ENCODE data around the gene MAZ. TPM values are rescaled to one million over a fixed set of nuclear protein-coding genes. Genes with fewer than 3 reads are reported as not detected.

MAZ gene
- total and polyA plus RNA-seq, 2 of the 13 experiments (the other 11 are each of a cell fraction or from before 2014, with no cell fraction given): 203 to 277 TPM

GRCh38 chr16:29805232-29806098 lies 864 bp upstream of the MAZ start (continued):
- TF ChIP-seq MAFK (conservative IDR thresholded peaks at IDR 0.05 in 1 of 2, IDR thresholded peaks at IDR 0.05 in 1 of 2; ENCODE audit: low read length in 2 of 2) (no peak; a peak in 1 of 4 replicates), ZNF773 (CRISPR knock-in tag; IDR thresholded peaks at IDR 0.05; ENCODE audit: borderline replicate concordance) (peak; percentile 91), MED1 (CRISPR knock-in tag; IDR thresholded peaks at IDR 0.05) (peak; percentile 93), SYNCRIP (IDR thresholded peaks at IDR 0.05; ENCODE audit: insufficient read depth, low read depth, low read length) (no peak), ZNF326 (CRISPR knock-in tag; IDR thresholded peaks at IDR 0.05; ENCODE audit: borderline replicate concordance) (peak; percentile 93), ZNF343 (CRISPR knock-in tag; IDR thresholded peaks at IDR 0.05) (peak; percentile 49; the same call in 1 of the 2 replicates), NCOA5 (CRISPR knock-in tag; IDR thresholded peaks at IDR 0.05) (0 out of 2 replicates have a peak, but pooled peaks have one; percentile 49), ZBTB42 (CRISPR knock-in tag; IDR thresholded peaks at IDR 0.05) (peak; percentile 80; the same call in 1 of the 2 replicates), RNF2 (conservative IDR thresholded peaks at IDR 0.05; ENCODE audit: low read depth) (0 out of 2 replicates have a peak, but pooled peaks have one; percentile 39), NR3C1 (CRISPR knock-in tag; IDR thresholded peaks at IDR 0.05) (no peak), HNRNPK (IDR thresholded peaks at IDR 0.05; ENCODE audit: low read depth, low read length, poor library complexity, severe bottlenecking) (peak; percentile 99), ZMYM2 (CRISPR knock-in tag; IDR thresholded peaks at IDR 0.05) (peak; percentile 61; the same call in 1 of the 2 replicates), SALL1 (CRISPR knock-in tag; IDR thresholded peaks at IDR 0.05) (peak; percentile 84), AGO1 (IDR thresholded peaks at IDR 0.05; ENCODE audit: low read depth, low read length, poor library complexity, severe bottlenecking) (peak; percentile 99), SIX1 (CRISPR knock-in tag; IDR thresholded peaks at IDR 0.05; ENCODE audit: borderline replicate concordance) (peak; percentile 65; the same call in 1 of the 2 replicates), ZNF530 (CRISPR knock-in tag; IDR thresholded peaks at IDR 0.05; ENCODE audit: low read depth) (no peak), ZNF501 (CRISPR knock-in tag; IDR thresholded peaks at IDR 0.05) (peak; percentile 96)
- TF ChIP-seq, protein P1, sequence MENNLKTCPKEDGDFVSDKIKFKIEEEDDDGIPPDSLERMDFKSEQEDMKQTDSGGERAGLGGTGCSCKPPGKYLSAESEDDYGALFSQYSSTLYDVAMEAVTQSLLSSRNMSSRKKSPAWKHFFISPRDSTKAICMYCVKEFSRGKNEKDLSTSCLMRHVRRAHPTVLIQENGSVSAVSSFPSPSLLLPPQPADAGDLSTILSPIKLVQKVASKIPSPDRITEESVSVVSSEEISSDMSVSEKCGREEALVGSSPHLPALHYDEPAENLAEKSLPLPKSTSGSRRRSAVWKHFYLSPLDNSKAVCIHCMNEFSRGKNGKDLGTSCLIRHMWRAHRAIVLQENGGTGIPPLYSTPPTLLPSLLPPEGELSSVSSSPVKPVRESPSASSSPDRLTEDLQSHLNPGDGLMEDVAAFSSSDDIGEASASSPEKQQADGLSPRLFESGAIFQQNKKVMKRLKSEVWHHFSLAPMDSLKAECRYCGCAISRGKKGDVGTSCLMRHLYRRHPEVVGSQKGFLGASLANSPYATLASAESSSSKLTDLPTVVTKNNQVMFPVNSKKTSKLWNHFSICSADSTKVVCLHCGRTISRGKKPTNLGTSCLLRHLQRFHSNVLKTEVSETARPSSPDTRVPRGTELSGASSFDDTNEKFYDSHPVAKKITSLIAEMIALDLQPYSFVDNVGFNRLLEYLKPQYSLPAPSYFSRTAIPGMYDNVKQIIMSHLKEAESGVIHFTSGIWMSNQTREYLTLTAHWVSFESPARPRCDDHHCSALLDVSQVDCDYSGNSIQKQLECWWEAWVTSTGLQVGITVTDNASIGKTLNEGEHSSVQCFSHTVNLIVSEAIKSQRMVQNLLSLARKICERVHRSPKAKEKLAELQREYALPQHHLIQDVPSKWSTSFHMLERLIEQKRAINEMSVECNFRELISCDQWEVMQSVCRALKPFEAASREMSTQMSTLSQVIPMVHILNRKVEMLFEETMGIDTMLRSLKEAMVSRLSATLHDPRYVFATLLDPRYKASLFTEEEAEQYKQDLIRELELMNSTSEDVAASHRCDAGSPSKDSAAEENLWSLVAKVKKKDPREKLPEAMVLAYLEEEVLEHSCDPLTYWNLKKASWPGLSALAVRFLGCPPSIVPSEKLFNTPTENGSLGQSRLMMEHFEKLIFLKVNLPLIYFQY (CRISPR knock-in tag; IDR thresholded peaks at IDR 0.05; ENCODE audit: borderline replicate concordance): peak; percentile 79; the same call in 1 of the 2 replicates
- TF ChIP-seq, protein P2, sequence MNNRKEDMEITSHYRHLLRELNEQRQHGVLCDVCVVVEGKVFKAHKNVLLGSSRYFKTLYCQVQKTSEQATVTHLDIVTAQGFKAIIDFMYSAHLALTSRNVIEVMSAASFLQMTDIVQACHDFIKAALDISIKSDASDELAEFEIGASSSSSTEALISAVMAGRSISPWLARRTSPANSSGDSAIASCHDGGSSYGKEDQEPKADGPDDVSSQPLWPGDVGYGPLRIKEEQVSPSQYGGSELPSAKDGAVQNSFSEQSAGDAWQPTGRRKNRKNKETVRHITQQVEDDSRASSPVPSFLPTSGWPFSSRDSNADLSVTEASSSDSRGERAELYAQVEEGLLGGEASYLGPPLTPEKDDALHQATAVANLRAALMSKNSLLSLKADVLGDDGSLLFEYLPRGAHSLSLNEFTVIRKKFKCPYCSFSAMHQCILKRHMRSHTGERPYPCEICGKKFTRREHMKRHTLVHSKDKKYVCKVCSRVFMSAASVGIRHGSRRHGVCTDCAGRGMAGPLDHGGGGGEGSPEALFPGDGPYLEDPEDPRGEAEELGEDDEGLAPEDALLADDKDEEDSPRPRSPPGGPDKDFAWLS (CRISPR knock-in tag; IDR thresholded peaks at IDR 0.05; ENCODE audit: borderline replicate concordance): no peak

Measured in HepG2 (cell line).